GM19467 (cell line): Measurements from ENCODE around the gene EFCAB11.

Experiments used
- ATAC-seq: cut with Tn5 transposase; IDR thresholded peaks from one replicate; pipeline ENCODE4 v1.9.1; 2021; ENCODE audit warnings: mild to moderate bottlenecking, moderate library complexity; ENCODE audit not compliant: unreplicated experiment

EFCAB11 gene

GRCh38 chr14:89828471-89829165 lies 125.9 kb downstream of the EFCAB11 start:
- no peak for ATAC-seq

GRCh38 chr14:89827265-89827664 lies 127.3 kb downstream of the EFCAB11 start:
- ATAC-seq: no peak

GRCh38 chr14:89826596-89826995 lies 127.9 kb downstream of the EFCAB11 start:
- no peak for ATAC-seq

- ATAC-seq: no peak
These were observed 130.8 kb downstream of the EFCAB11 start for GRCh38 chr14:89823743-89824142.

- ATAC-seq: no peak
These were observed 140.4 kb downstream of the EFCAB11 start for GRCh38 chr14:89814126-89814525.

GRCh38 chr14:89813617-89814031 lies 140.9 kb downstream of the EFCAB11 start:
- no peak for ATAC-seq

- no peak for ATAC-seq
These were observed 142.5 kb downstream of the EFCAB11 start for GRCh38 chr14:89811954-89812575.

GRCh38 chr14:89810101-89810500 lies 144.4 kb downstream of the EFCAB11 start:
- no peak for ATAC-seq

GRCh38 chr14:89807892-89808291 lies 146.6 kb downstream of the EFCAB11 start:
- no peak for ATAC-seq

- ATAC-seq: no peak
These were observed 147.4 kb downstream of the EFCAB11 start for GRCh38 chr14:89807151-89807550.

- ATAC-seq: no peak
These were observed 148.1 kb downstream of the EFCAB11 start for GRCh38 chr14:89806451-89806850.

- ATAC-seq: no peak
These were observed 149.0 kb downstream of the EFCAB11 start for GRCh38 chr14:89805501-89805900.

GRCh38 chr14:89803542-89803941 lies 151.0 kb downstream of the EFCAB11 start:
- no peak for ATAC-seq

- no peak for ATAC-seq
These were observed 153.4 kb downstream of the EFCAB11 start for GRCh38 chr14:89801136-89801535.

GRCh38 chr14:89798212-89798773 lies 156.2 kb downstream of the EFCAB11 start:
- no peak for ATAC-seq

GRCh38 chr14:89797148-89797547 lies 157.4 kb downstream of the EFCAB11 start:
- no peak for ATAC-seq

- ATAC-seq: no peak
These were observed 160.4 kb downstream of the EFCAB11 start for GRCh38 chr14:89794096-89794495.

GRCh38 chr14:89793367-89793716 lies 161.2 kb downstream of the EFCAB11 start:
- no peak for ATAC-seq

- no peak for ATAC-seq
These were observed 161.8 kb downstream of the EFCAB11 start for GRCh38 chr14:89792489-89793366.

GRCh38 chr14:89787525-89787924 lies 167.0 kb downstream of the EFCAB11 start:
- no peak for ATAC-seq

- no peak for ATAC-seq
These were observed 173.5 kb downstream of the EFCAB11 start for GRCh38 chr14:89781046-89781445.
